ENCODE data around the gene PTPRR. TPM values are rescaled to one million over a fixed set of nuclear protein-coding genes. Genes with fewer than 3 reads are reported as not detected.
A peak's percentile ranks its signal among the peaks of the same experiment; 100 is the strongest.

Gene PTPRR
- total RNA-seq, 4 donors from 2014 or later: 0.19 TPM; not detected in 3

DNA sequence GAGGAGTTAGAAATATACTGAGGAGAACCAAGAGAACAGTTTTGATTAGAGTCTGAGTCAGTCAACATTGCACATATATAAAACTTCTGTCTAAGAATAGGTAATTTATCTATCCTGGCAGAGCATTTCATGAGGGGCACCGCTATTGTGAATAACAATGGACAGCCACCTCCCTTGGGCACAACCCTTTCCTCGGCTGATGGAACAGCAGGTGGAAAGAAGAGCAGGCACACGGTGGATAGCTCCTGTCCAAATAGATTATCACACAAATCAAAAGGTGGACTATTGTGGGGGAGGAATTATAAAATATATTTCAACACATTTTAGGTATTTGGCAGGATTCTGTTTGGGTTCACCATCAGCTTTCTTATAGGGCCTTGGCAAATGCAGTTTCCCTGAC is 199.3 kb downstream of the PTPRR start:
- no peaks in the 10 kb centered on the region for H3K4me1 ChIP-seq
- H3K27me3 ChIP-seq: peaks cover 0 to 6% (median 0%) of the 10 kb centered on the region in 4 donors
- no peaks in the 10 kb centered on the region for H3K9me3 ChIP-seq
- TF ChIP-seq POLR2A (IDR thresholded peaks at IDR 0.05) (no peak), CTCF (IDR thresholded peaks at IDR 0.05) (no peak)
- 52 to 62% methylated on average over 3 of the region's 3 CpGs for WGBS, 2 donors
- no peak overlapping the region for H3K4me3 ChIP-seq
- no peaks in the 10 kb centered on the region for H3K36me3 ChIP-seq
- peak overlapping the region in 2 of 4 donors; percentile 14 to 31 for H3K27ac ChIP-seq
- DNase-seq: no peak
- intact Hi-C loops (cut with DNase I): loop anchor here (5.0 to 10.0 kb wide), 2 partner anchors 129 to 836 kb away; no protein-coding TSS in a partner anchor

- Histone ChIP-seq H3K9me3 (no peaks in the 10 kb centered on the region), H3K4me3 (peak overlapping the region in 1 of 4 donors; percentile 8), H3K4me1 (no peaks in the 10 kb centered on the region), H3K36me3 (no peaks in the 10 kb centered on the region), H3K27ac (peak overlapping the region in 3 of 4 donors; percentile 5 to 47 (median 31)), H3K27me3 (peaks cover 0 to 6% (median under 1%) of the 10 kb centered on the region in 4 donors)
- TF ChIP-seq CTCF (IDR thresholded peaks at IDR 0.05) (peak; percentile 33 to 73 (median 68)), POLR2A (IDR thresholded peaks at IDR 0.05) (no peak)
- DNase-seq: no peak
- intact Hi-C loops (cut with DNase I): loop anchor here (5.0 to 10.0 kb wide), 2 partner anchors 128 to 835 kb away; no protein-coding TSS in a partner anchor
- 32 to 34% methylated on average over 19 of the region's 19 CpGs for WGBS, 2 donors
These were observed 200.7 kb downstream of the PTPRR start for GRCh38 chr12:70719672-70720420.

GRCh38 chr12:70719071-70719470 is 201.5 kb downstream of the PTPRR start:
- Histone ChIP-seq H3K27ac (peak overlapping the region in 3 of 4 donors; percentile 31 to 47 (median 37)), H3K27me3 (peaks cover 0 to 6% (median 2%) of the 10 kb centered on the region in 4 donors), H3K36me3 (no peaks in the 10 kb centered on the region), H3K4me3 (no peak overlapping the region), H3K4me1 (no peaks in the 10 kb centered on the region), H3K9me3 (no peaks in the 10 kb centered on the region)
- TF ChIP-seq CTCF (IDR thresholded peaks at IDR 0.05) (no peak), POLR2A (IDR thresholded peaks at IDR 0.05) (no peak)
- intact Hi-C loops (cut with DNase I): no loop called here
- 71 to 82% methylated on average over 12 of the region's 12 CpGs for WGBS, 2 donors
- no peak for DNase-seq

DNA sequence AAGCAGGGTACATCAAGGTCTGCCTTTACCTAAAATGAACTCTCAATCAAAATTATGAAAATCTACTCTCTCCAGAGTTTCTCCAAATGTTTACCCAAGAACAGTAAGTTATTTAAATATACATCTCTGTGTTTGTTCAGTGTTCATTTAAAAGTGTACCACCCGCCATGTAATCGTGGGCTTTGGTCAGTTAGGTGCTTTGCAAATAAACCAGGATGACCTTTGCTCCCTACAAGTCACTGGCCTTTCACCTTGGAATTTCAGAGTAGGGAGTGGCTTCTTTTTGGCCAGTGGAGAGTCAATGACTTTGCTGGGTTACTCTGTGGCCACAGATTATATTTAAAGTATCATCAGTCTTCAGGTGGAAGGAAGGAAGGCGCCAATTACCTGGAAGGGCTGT is 208.7 kb downstream of the PTPRR start:
- DNase-seq: no peak
- 29 to 46% methylated on average over 3 of the region's 3 CpGs for WGBS, 2 donors
- no peaks in the 10 kb centered on the region for H3K36me3 ChIP-seq
- no peaks in the 10 kb centered on the region for H3K9me3 ChIP-seq
- H3K4me3 ChIP-seq: no peak overlapping the region
- peaks cover 0 to 3% (median 0%) of the 10 kb centered on the region in 4 donors for H3K27me3 ChIP-seq
- intact Hi-C loops (cut with DNase I): no loop called here
- no peak for TF ChIP-seq CTCF (IDR thresholded peaks at IDR 0.05)
- no peak for TF ChIP-seq POLR2A (IDR thresholded peaks at IDR 0.05)
- no peaks in the 10 kb centered on the region for H3K4me1 ChIP-seq
- H3K27ac ChIP-seq: no peak overlapping the region

DNA sequence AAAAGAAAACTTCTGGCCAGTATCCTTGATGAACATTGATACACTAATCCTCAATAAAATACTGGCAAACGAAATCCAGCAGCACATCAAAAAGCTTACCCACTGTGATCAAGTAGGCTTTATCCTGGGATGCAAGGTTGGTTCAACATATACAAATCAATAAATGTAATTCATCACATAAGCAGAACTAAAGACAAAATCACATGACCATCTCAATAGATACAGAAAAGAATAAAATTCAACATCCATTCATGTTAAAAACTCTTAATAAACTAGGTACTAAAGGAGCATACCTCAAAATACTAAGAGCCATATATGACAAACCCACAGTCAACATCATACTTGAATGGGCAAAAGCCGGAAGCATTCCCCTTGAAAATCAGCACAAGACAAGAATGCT is 211.5 kb downstream of the PTPRR start:
- intact Hi-C loops (cut with DNase I): no loop called here
- Histone ChIP-seq H3K9me3 (no peaks in the 10 kb centered on the region), H3K4me1 (no peaks in the 10 kb centered on the region), H3K36me3 (no peaks in the 10 kb centered on the region), H3K27me3 (no peaks in the 10 kb centered on the region), H3K27ac (no peak overlapping the region), H3K4me3 (no peak overlapping the region)
- TF ChIP-seq POLR2A (IDR thresholded peaks at IDR 0.05) (no peak), CTCF (IDR thresholded peaks at IDR 0.05) (no peak)
- 45 to 61% methylated on average over 2 of the region's 2 CpGs for WGBS, 2 donors
- no peak for DNase-seq

Data from esophagus squamous epithelium (tissue), 5 donors.